T-helper 17 cell (primary cell): ENCODE results near the gene SH3D19. TPM values are rescaled to one million over a fixed set of nuclear protein-coding genes. Genes with fewer than 3 reads are reported as not detected.
"Not testable (repeated sequence)": the region's sequence is repeated elsewhere in the genome, so short reads cannot be mapped to it uniquely, and the experiment has no call there.

ENCODE experiments used
- ATAC-seq: fragments of 150-1000 bp; cut with Tn5 transposase; 2 replicates; pipeline ENCODE4 v1.10.0; 2021; ENCODE audit warnings: mild to moderate bottlenecking, moderate library complexity
- DNase-seq, 3 donors: peaks; one replicate each; pipeline versions ENCODE4 v3.0.0 to v3.0.0-alpha.2; 2020 to 2021
- H3K9me3 ChIP-seq: one replicate; pipeline ENCODE4 v1.7.0; 2013; ENCODE audit warnings: low read length, mild to moderate bottlenecking; ENCODE audit not compliant: control insufficient read depth, poor library complexity, severe bottlenecking
- H3K27ac Mint-ChIP-seq: one replicate; pipeline ENCODE4 v1.8.0; 2022; ENCODE audit warnings: mild to moderate bottlenecking, moderate library complexity, mixed read lengths
- H3K27me3 Mint-ChIP-seq: one replicate; pipeline ENCODE4 v1.8.0; 2022; ENCODE audit warnings: mixed read lengths
- H3K36me3 Mint-ChIP-seq: one replicate; pipeline ENCODE4 v1.8.0; 2022; ENCODE audit warnings: low read depth, mixed read lengths
- H3K4me1 Mint-ChIP-seq: one replicate; pipeline ENCODE4 v1.8.0; 2022; ENCODE audit warnings: mild to moderate bottlenecking, mixed read lengths
- H3K4me3 Mint-ChIP-seq: one replicate; pipeline ENCODE4 v1.8.0; 2022; ENCODE audit warnings: mild to moderate bottlenecking, moderate library complexity, mixed read lengths
- total RNA-seq, 4 donors: library from RNA in 2 of 4; stranded (reverse) in 2 of 4; gene quantifications; one replicate each; pipeline ENCODE4 v1.2.3 and lab custom pipeline; 2022 to 2026

SH3D19 gene
- total RNA-seq, 2 donors from 2014 or later, result not detected

DNA sequence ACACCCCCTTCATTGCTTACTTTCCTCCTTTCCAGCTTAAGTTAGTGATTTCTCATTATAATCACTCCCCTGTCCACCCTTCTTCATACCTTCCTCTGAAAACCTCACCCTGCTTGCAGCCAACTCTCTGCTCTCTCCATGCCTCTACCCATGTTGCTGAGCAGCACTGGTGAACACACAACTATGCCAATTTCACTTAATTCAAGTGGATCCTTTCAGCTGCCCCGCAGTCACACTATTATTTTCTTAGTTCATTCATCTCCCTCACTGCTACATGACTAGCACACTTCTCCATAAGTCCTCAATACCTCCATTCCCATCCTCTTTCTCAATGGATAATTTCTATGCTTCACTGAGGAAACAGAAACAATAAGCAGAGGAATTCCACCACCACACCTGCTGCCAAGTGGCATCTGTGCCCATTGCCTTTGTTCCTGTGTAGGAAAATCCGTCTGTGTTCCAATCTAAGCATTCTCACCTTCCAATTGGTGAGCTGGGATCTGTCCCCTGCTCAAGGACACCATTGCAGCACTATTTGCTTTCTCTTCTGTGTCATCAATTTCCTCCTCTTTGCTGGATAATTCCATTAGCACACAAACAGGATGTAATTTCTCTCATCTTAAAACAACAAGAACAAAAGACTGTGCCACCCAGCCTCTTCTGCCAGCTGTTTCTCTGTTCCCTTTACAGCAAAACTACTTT, 73.7 kb downstream of the SH3D19 start:
- no peak for DNase-seq
- H3K36me3 Mint-ChIP-seq, result peaks cover 2% of the 10 kb centered on the region
- peaks cover 5% of the 10 kb centered on the region for H3K27me3 Mint-ChIP-seq
- no peaks in the 10 kb centered on the region for H3K4me1 Mint-ChIP-seq
- no peak for ATAC-seq
- H3K9me3 ChIP-seq, result no peaks in the 10 kb centered on the region
- no peak overlapping the region for H3K4me3 Mint-ChIP-seq
- no peak overlapping the region for H3K27ac Mint-ChIP-seq

DNA sequence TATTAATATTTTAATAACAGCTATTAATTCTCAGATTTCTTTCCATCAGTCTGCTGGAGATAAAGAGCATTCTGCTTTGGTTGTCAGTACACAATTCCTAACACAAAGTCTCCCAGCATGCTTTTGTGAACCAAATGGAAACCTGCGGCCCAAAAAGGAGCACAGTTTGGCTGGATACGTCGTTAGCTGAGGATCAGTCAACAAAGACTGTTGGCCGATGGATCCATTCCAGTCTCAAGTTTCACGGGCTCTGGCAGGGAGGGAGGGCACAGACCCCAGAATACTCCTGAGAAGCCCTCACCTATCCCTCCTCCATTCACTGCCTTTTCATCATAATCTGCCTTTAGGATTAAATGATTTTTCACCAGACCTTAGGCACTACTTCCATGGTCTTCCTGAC, 74.7 kb downstream of the SH3D19 start:
- Mint-ChIP-seq H3K4me3 (no peak overlapping the region), H3K27ac (no peak overlapping the region), H3K4me1 (no peaks in the 10 kb centered on the region)

DNA sequence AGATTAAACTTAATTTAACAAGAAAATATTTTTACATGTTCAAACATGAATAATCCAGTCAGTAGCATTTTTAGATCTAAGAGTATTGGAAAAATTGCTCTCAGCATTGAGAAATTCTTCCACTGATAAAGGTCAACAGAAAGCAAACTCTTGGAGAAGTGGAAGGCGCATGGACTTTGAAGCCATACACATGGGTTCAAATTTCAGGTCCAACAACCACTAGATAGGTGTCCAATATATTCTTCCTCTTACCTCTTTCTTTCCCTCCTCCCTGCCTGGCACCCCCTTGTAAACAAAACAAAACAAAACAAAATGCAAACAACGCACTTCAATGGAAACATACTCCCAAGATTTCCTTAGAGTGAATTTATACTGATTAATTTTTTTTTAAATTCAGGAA, 76.9 kb downstream of the SH3D19 start:
- H3K27ac Mint-ChIP-seq, result no peak overlapping the region
- H3K9me3 ChIP-seq, result no peaks in the 10 kb centered on the region
- no peak overlapping the region for H3K4me3 Mint-ChIP-seq
- no peaks in the 10 kb centered on the region for H3K4me1 Mint-ChIP-seq
- no peak for DNase-seq
- peaks cover 2% of the 10 kb centered on the region for H3K36me3 Mint-ChIP-seq
- H3K27me3 Mint-ChIP-seq, result peaks cover 14% of the 10 kb centered on the region
- no peak for ATAC-seq

More for the DNA sequence above, 74.7 kb downstream of the SH3D19 start:
- no peaks in the 10 kb centered on the region for H3K9me3 ChIP-seq
- ATAC-seq (no peak), DNase-seq (no peak)
- Mint-ChIP-seq H3K36me3 (peaks cover 2% of the 10 kb centered on the region), H3K27me3 (peaks cover 5% of the 10 kb centered on the region)

DNA sequence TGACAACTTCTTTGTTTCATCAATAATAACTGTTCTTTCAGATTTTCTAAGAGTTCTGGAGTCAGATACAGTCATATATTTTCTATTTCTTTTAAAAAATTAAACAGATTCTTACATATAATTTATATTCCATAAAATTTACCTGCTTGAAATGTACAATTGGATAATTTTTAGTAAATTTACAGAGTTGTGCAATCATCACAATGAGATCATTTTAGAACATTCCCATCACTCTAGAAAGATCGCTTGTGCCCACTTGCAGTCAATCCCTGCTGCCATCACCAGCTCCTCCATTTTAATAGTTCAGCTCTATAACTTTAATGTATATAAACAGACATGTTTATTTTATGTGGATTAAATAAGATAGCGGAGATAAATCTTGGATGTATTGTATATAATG, 78.0 kb downstream of the SH3D19 start:
- no peaks in the 10 kb centered on the region for H3K9me3 ChIP-seq
- no peak for DNase-seq
- Mint-ChIP-seq H3K27ac (no peak overlapping the region), H3K4me3 (no peak overlapping the region), H3K27me3 (peaks cover 14% of the 10 kb centered on the region), H3K4me1 (no peaks in the 10 kb centered on the region), H3K36me3 (peaks cover 2% of the 10 kb centered on the region)
- ATAC-seq, result no peak

DNA sequence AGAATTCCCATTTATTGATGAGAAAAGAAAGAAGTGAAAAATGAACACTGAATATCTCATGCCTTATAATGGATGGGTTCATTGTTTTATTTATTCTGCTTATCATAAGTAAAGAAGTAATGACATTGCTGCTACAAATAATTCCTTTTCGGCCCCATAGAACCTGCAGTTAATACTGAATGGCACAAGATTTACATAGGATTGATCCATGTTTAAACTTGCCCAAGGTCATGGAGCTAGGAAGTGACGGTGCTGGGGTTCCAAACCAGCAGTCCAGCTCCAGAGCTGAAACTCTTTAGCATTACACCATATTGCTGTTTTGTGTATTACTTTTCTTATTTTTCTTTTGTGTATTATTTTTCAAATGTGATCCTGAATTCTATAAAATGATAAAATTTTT, 78.7 kb downstream of the SH3D19 start:
- H3K27ac Mint-ChIP-seq, result no peak overlapping the region
- H3K9me3 ChIP-seq, result no peaks in the 10 kb centered on the region
- ATAC-seq (no peak), DNase-seq (no peak)
- H3K4me1 Mint-ChIP-seq, result no peaks in the 10 kb centered on the region
- H3K27me3 Mint-ChIP-seq, result peaks cover 14% of the 10 kb centered on the region
- peaks cover 2% of the 10 kb centered on the region for H3K36me3 Mint-ChIP-seq
- H3K4me3 Mint-ChIP-seq, result no peak overlapping the region

DNA sequence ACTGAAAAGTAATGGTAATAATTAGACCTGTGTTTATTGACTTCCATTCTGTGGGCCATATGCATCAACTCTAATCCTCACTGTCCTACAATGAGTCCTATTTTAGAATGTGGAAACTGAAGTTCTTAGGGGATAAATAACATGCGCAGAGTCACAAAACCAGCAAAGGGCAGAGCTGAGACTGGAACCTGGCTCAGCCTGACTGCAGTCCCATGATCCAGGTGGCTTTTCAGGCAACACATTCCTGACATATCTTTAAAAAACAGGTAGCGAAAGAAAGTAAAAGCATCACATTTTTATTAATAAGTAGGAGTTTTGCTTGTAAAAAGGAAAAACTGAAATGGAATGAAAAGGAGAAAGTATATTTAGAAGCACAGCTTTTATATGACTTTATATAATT, 83.1 kb downstream of the SH3D19 start:
- H3K9me3 ChIP-seq, result no peaks in the 10 kb centered on the region
- Mint-ChIP-seq H3K36me3 (no peaks in the 10 kb centered on the region), H3K27ac (no peak overlapping the region), H3K4me3 (no peak overlapping the region), H3K27me3 (peaks cover 28% of the 10 kb centered on the region), H3K4me1 (no peaks in the 10 kb centered on the region)
- DNase-seq (no peak), ATAC-seq (no peak)

DNA sequence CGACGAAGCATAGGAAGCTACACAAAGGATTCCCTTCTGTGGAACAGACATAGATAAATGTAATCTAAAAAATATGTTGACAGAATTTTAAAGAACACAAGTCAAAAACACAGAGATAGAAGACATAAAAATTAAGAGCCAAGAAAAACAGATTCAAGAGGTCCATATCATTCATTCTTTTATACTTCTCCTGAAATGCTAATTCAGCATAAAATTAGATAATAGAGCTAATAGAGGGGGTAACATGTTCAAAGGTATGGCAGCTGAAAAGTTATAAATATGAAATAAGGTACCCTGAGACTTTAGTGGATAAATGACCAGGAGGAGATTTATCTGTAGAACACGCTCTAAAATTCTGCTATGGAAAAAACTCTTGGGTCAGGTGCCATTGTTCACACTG, 85.8 kb downstream of the SH3D19 start:
- ATAC-seq, result no peak
- Mint-ChIP-seq H3K36me3 (no peaks in the 10 kb centered on the region), H3K4me1 (no peaks in the 10 kb centered on the region), H3K27ac (no peak overlapping the region), H3K4me3 (no peak overlapping the region), H3K27me3 (peaks cover 28% of the 10 kb centered on the region)
- no peak for DNase-seq
- no peaks in the 10 kb centered on the region for H3K9me3 ChIP-seq

DNA sequence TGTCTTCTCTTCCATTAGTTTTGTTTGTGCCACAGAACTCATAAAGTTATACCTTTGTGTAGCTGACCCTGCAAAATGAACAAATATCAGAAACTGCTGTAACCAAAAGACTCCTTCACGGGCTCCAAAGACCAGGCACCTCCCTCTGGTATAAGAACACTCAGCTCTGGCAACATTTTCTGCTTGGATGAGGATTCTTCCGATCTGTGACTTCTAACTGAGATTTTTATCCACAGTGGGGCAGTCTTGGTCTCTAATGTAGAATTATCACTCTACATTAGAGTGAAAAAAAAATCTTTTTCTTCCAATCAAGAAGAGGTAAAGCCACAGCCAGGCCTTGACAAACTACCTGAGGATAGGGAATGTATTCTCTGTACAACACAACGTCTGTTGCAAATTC, 86.9 kb downstream of the SH3D19 start:
- H3K36me3 Mint-ChIP-seq, result no peaks in the 10 kb centered on the region
- DNase-seq, result no peak
- H3K4me3 Mint-ChIP-seq, result no peak overlapping the region
- H3K4me1 Mint-ChIP-seq, result no peaks in the 10 kb centered on the region
- H3K27ac Mint-ChIP-seq, result no peak overlapping the region
- no peaks in the 10 kb centered on the region for H3K9me3 ChIP-seq
- H3K27me3 Mint-ChIP-seq, result peaks cover 22% of the 10 kb centered on the region
- ATAC-seq, result no peak

DNA sequence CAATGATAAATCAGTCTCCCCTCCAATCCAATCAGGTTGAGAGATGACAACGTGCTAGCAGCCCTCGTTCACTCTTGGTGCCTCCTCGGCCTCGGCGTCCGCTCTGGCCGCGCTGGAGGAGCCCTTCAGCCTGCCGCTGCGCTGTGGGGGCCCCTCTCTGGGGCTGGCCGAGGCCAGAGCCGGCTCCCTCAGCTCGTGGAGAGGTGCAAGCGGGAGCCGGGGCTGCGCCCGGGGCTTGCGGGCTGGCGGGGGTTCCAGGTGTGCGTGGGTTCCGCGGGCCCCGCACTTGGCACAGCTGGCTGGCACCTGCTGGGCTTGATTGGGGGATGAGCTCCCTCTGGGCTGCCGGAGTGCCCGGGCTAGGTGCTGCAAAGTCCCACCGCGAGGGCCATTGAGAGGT, 89.4 kb downstream of the SH3D19 start:
- H3K9me3 ChIP-seq, result no peaks in the 10 kb centered on the region
- Mint-ChIP-seq H3K4me3 (no peak overlapping the region), H3K36me3 (no peaks in the 10 kb centered on the region), H3K27me3 (peaks cover 38% of the 10 kb centered on the region), H3K4me1 (no peaks in the 10 kb centered on the region), H3K27ac (no peak overlapping the region)
- ATAC-seq (no peak), DNase-seq (no peak)

DNA sequence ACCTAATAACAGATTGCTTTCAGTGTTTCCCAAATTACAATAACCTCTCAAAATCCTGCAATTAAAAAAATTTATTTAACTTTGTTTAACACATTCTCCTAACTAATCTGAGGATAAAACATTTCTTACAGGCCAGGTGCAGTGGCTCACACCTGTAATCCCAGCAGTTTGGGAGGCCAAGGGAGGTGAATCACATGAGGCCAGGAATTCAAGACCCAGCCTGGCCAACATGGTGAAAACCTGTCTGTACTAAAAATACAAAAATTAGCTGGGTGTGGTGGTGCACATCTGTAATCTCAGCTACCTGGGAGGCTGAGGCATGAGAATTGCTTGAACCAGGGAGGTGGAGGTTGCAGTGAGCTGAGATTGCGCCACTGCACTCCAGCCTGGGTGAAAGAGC, 90.0 kb downstream of the SH3D19 start:
- peaks cover 38% of the 10 kb centered on the region for H3K27me3 Mint-ChIP-seq
- not testable (repeated sequence) for H3K9me3 ChIP-seq, H3K4me1 Mint-ChIP-seq, ATAC-seq, H3K27ac Mint-ChIP-seq, DNase-seq, H3K36me3 Mint-ChIP-seq, H3K4me3 Mint-ChIP-seq

DNA sequence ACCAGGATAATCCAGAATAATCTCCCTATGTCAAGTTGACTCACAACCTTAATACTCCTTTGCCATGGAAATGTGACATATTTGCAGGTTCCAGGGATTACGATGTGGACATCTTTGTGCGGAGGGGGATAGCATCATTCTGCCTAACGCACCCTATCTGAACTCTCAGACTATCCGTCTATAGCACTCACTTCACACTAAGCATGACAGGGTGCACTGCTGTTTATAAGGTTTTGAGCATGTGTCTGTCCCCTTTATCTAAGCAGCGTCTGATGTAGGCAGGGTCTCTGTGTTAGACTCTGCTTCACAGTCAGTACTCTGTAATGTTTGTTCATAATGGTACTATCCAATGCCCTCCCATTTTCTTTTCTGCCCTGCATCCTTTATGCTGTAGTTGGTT, 91.8 kb downstream of the SH3D19 start:
- ATAC-seq, result no peak
- H3K4me3 Mint-ChIP-seq, result no peak overlapping the region
- no peaks in the 10 kb centered on the region for H3K4me1 Mint-ChIP-seq

DNA sequence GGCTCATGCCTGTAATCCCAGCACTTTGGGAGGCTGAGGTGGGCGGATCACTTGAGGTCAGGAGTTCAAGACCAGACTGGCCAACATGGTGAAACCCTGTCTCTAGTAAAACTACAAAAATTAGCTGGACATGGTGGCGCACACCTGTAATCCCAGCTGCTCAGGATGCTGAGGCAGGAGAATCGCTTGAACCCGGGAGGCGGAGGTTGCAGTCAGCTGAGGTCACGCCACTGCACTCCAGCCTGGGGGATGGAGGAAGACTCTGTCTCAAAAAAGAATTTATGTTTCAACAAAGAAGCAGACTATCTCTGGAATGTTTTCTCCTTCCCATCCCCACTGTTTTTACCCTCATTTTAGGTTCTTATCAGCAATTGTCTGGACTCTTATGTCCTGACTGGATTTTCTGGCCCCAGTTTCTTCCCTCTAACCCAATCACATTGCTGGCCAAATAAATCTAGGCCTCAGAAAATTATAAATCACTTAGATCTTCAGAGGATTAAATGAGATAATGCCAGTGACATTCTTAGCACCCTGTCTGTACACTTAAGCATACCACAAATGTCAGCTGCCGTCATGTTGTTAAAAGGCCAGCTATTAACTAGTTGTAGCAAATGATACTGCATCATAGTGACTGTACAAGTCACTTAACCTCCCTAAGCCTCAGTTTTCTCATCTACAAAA, 93.3 kb downstream of the SH3D19 start:
- Mint-ChIP-seq H3K4me1 (no peaks in the 10 kb centered on the region), H3K27me3 (peaks cover 38% of the 10 kb centered on the region), H3K36me3 (no peaks in the 10 kb centered on the region), H3K4me3 (no peak overlapping the region), H3K27ac (no peak overlapping the region)
- ATAC-seq (no peak), DNase-seq (no peak)
- H3K9me3 ChIP-seq, result no peaks in the 10 kb centered on the region

More for the DNA sequence above, 91.8 kb downstream of the SH3D19 start:
- Mint-ChIP-seq H3K27me3 (peaks cover 36% of the 10 kb centered on the region), H3K36me3 (no peaks in the 10 kb centered on the region), H3K27ac (no peak overlapping the region)
- no peak for DNase-seq
- no peaks in the 10 kb centered on the region for H3K9me3 ChIP-seq

DNA sequence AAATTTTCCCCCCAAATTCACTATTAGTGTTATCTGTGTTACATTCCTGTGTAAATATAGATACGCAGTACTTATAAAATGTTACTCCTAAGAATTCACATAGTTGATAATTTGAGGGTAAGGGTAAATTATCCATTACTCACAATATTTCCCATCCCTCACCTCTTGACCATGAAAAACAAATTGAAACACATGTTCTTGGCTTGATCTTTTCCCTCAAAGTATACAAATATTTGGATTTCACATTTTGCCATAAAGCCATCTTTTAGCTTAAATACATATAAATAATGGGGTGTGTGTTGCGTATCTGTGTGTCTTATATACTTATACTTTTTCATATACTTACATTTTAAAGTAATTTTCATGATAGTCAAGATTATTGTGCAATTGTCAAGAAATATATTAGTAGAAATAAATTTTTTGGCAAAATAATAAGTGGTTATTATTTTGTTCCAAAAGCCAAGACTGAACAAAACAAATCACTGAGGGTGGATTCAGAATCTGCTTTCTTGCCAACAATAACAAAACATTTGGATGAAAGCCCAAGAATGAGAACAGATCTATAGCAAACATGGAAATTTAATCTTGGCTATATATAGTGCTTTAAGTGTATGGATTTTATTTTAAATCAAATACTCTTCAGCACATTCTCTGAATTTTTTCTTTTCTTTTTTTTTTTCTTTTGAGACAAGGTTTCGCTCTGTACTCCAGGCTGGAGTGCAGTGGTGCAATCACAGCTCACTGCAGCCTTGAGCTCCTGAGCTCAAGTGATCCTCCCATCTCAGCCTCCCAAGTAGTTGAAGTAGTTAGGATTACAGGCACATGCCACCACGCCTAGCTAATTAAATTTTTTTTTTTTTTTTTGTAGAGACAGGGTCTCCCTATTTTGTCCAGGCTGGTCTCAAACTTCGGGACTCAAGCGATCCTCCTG, 97.0 kb downstream of the SH3D19 start:
- Mint-ChIP-seq H3K4me1 (no peaks in the 10 kb centered on the region), H3K36me3 (no peaks in the 10 kb centered on the region), H3K4me3 (no peak overlapping the region), H3K27ac (no peak overlapping the region), H3K27me3 (peaks cover 58% of the 10 kb centered on the region)
- DNase-seq, result no peak
- ATAC-seq, result no peak
- no peaks in the 10 kb centered on the region for H3K9me3 ChIP-seq
